ENCODE data around the gene KIAA0930.

Gene KIAA0930

GRCh38 chr22:45240810-45241631 is at the start of gene KIAA0930:
Gene KIAA0930, minus strand, starts transcription at chr22:45240894. Its CDS starts 191 bp downstream, at chr22:45240703.
- peak within 1 kb of the TSS; percentile 59 for H3K27ac ChIP-seq
- TF ChIP-seq ZFX (IDR thresholded peaks at IDR 0.05; ENCODE audit: borderline replicate concordance) (no peak), CTCF (IDR thresholded peaks at IDR 0.05) (no peak)

- TF ChIP-seq ZFX (IDR thresholded peaks at IDR 0.05; ENCODE audit: borderline replicate concordance) (no peak), CTCF (IDR thresholded peaks at IDR 0.05) (no peak)
- no peak overlapping the region for H3K27ac ChIP-seq
Measured at GRCh38 chr22:45286854-45287551, 46.3 kb upstream of the KIAA0930 start.

- H3K27ac ChIP-seq = no peak overlapping the region
- TF ChIP-seq ZFX (IDR thresholded peaks at IDR 0.05; ENCODE audit: borderline replicate concordance) = no peak
- no peak for TF ChIP-seq CTCF (IDR thresholded peaks at IDR 0.05)
Measured at GRCh38 chr22:45285263-45286058, 44.8 kb upstream of the KIAA0930 start.

- TF ChIP-seq CTCF (IDR thresholded peaks at IDR 0.05) (peak; percentile 14; the same call in 1 of the 2 replicates), ZFX (IDR thresholded peaks at IDR 0.05; ENCODE audit: borderline replicate concordance) (no peak)
- no peak within 1 kb of the TSS for H3K27ac ChIP-seq
Measured at GRCh38 chr22:45284705-45285262, 44.1 kb upstream of the KIAA0930 start, which contains the start of gene UPK3A. Gene UPK3A, plus strand, starts transcription at chr22:45284949. Its CDS starts 65 bp downstream, at chr22:45285014.

- H3K27ac ChIP-seq = no peak overlapping the region
- no peak for TF ChIP-seq ZFX (IDR thresholded peaks at IDR 0.05; ENCODE audit: borderline replicate concordance)
- TF ChIP-seq CTCF (IDR thresholded peaks at IDR 0.05) = no peak
Measured at GRCh38 chr22:45281010-45281409, 40.3 kb upstream of the KIAA0930 start.

GRCh38 chr22:45280587-45280980 is 39.9 kb upstream of the KIAA0930 start:
- no peak overlapping the region for H3K27ac ChIP-seq
- TF ChIP-seq ZFX (IDR thresholded peaks at IDR 0.05; ENCODE audit: borderline replicate concordance) = no peak
- no peak for TF ChIP-seq CTCF (IDR thresholded peaks at IDR 0.05)
